Endothelial cell of umbilical vein (primary cell): Measurements from ENCODE around the gene MYZAP. TPM values are rescaled to one million over a fixed set of nuclear protein-coding genes. Genes with fewer than 3 reads are reported as not detected.

Experiments used
- BruUV-seq: library from RNA; stranded (reverse); fragments of 400-500 nt; replicated peaks from 2 replicates; lab custom pipeline; 2021; lab: Mats Ljungman, UMichigan
- CTCF ChIA-PET: fragments of 300-600, 350-600 bp; sonication (Branson Sonifier 250); formaldehyde crosslinking; loops from one replicate; lab custom pipeline; 2021; ENCODE audit warnings: antibody characterized with exemption, inconsistent platforms; lab: Charles Lee
- POLR2A ChIA-PET: fragments of 300-600, 350-600 bp; sonication (Branson Sonifier 250); formaldehyde crosslinking; loops from one replicate; lab custom pipeline; 2021; ENCODE audit warnings: antibody characterized with exemption, inconsistent platforms; lab: Charles Lee
- DNase-seq: peaks from one replicate; pipeline ENCODE4 v3.0.0-alpha.2; 2011; ENCODE audit warnings: low read depth, low spot score
- FAIRE-seq: peaks from 2 replicates; lab custom pipeline; 2011; peaks lifted over from hg19 to GRCh38; lab: Jason Lieb, UNC
- H2AFZ ChIP-seq: 2 replicates; pipeline ENCODE4 v1.6.0; 2012; ENCODE audit warnings: low read depth, low read length, control low read depth, inconsistent platforms
- H3K27ac ChIP-seq: 2 replicates; pipeline ENCODE4 v1.5.1; 2011; ENCODE audit warnings: low read depth, mild to moderate bottlenecking, control low read depth, low read length, moderate library complexity; ENCODE audit not compliant: insufficient read depth
- H3K27me3 ChIP-seq, 2 experiments: 2 replicates each; pipeline versions ENCODE4 v1.6.0 to v1.6.1; 2011; ENCODE audit warnings: low read length in 2 of 2, mixed read lengths in 1 of 2; ENCODE audit not compliant: control insufficient read depth in 2 of 2, insufficient read depth in 2 of 2
- H3K36me3 ChIP-seq, 2 experiments: 2 replicates in 1 of 2; 3 replicates in 1 of 2; pipeline ENCODE4 v1.5.1; 2011; ENCODE audit warnings: low read length in 2 of 2, mild to moderate bottlenecking in 1 of 2, moderate library complexity in 1 of 2; ENCODE audit not compliant: control insufficient read depth in 2 of 2, insufficient read depth in 2 of 2; ENCODE audit errors: extremely low read depth in 1 of 2
- H3K4me1 ChIP-seq: 3 replicates; pipeline ENCODE4 v1.5.1; 2011; ENCODE audit warnings: mild to moderate bottlenecking, low read length; ENCODE audit not compliant: control insufficient read depth, insufficient read depth; ENCODE audit errors: extremely low read depth
- H3K4me2 ChIP-seq: 2 replicates; pipeline ENCODE4 v1.6.1; 2011; ENCODE audit warnings: low read length, control low read depth, mixed read lengths; ENCODE audit not compliant: insufficient read depth
- H3K4me3 ChIP-seq, 3 experiments: fragments of 200-600 bp in 1 of 3; sonication (generic), shearing (Covaris generic) in 1 of 3; replicated peaks in 1 of 3; 2 replicates each; pipeline ENCODE4 v1.5.1; 2011 to 2016; ENCODE audit warnings: control low read depth in 3 of 3, low read length in 3 of 3, mild to moderate bottlenecking in 2 of 3, inconsistent platforms in 1 of 3, low read depth in 1 of 3, moderate library complexity in 1 of 3; ENCODE audit not compliant: insufficient read depth in 1 of 3
- H3K79me2 ChIP-seq: 2 replicates; pipeline ENCODE4 v1.6.0; 2012; ENCODE audit warnings: low read length, inconsistent platforms; ENCODE audit not compliant: control insufficient read depth, insufficient read depth
- H3K9ac ChIP-seq: replicated peaks from 2 replicates; pipeline ENCODE3; 2011; ENCODE audit warnings: low read length, control low read depth; ENCODE audit not compliant: insufficient read depth; ENCODE audit errors: extremely low read depth
- H3K9me1 ChIP-seq: replicated peaks from 3 replicates; pipeline ENCODE4 v1.6.0; 2011; ENCODE audit warnings: mild to moderate bottlenecking, low read length; ENCODE audit not compliant: control insufficient read depth, insufficient read depth; ENCODE audit errors: extremely low read depth
- H3K9me3 ChIP-seq: replicated peaks from 2 replicates; pipeline ENCODE4 v1.5.1; 2012; ENCODE audit warnings: low read length, inconsistent platforms; ENCODE audit not compliant: control insufficient read depth, insufficient read depth
- H4K20me1 ChIP-seq: replicated peaks from 2 replicates; pipeline ENCODE3; 2011; ENCODE audit warnings: mild to moderate bottlenecking, low read length; ENCODE audit not compliant: control insufficient read depth, insufficient read depth; ENCODE audit errors: extremely low read depth
- CTCF ChIP-seq, 2 donors: IDR thresholded peaks; 1 replicate in 1 of 2; 2 replicates in 1 of 2; pipeline ENCODE4 v1.5.1; 2011; ENCODE audit warnings: low read length in 2 of 2, mild to moderate bottlenecking in 2 of 2, moderate library complexity in 2 of 2, control low read depth in 1 of 2, inconsistent platforms in 1 of 2, low read depth in 1 of 2; ENCODE audit not compliant: insufficient read depth in 1 of 2; ENCODE audit errors: extremely low read depth in 1 of 2
- EZH2 ChIP-seq: IDR thresholded peaks from 2 replicates; pipeline ENCODE4 v1.6.1; 2012; ENCODE audit warnings: borderline replicate concordance, low read depth, mild to moderate bottlenecking, moderate library complexity, low read length, inconsistent platforms; ENCODE audit not compliant: severe bottlenecking
- FOS ChIP-seq: IDR thresholded peaks from 2 replicates; pipeline ENCODE4 v1.6.1; 2011; ENCODE audit warnings: mild to moderate bottlenecking, low read length, moderate library complexity, borderline replicate concordance; ENCODE audit not compliant: insufficient read depth
- GATA2 ChIP-seq: IDR thresholded peaks from 2 replicates; pipeline ENCODE4 v1.7.0; 2011; ENCODE audit warnings: low read depth, mild to moderate bottlenecking, moderate library complexity, mixed read lengths, low read length; ENCODE audit not compliant: insufficient read length, insufficient read depth
- JUN ChIP-seq: IDR thresholded peaks from 2 replicates; pipeline ENCODE4 v1.6.1; 2011; ENCODE audit warnings: borderline replicate concordance, low read depth; ENCODE audit not compliant: insufficient read length, insufficient read depth
- MAX ChIP-seq: IDR thresholded peaks from 2 replicates; pipeline ENCODE4 v1.6.1; 2011; ENCODE audit not compliant: insufficient read depth, insufficient read length
- MYC ChIP-seq: IDR thresholded peaks from one replicate; pipeline ENCODE4 v1.6.1; 2011; ENCODE audit warnings: mild to moderate bottlenecking, low read depth, low read length
- POLR2A ChIP-seq: IDR thresholded peaks from 2 replicates; pipeline ENCODE4 v1.6.1; 2012; ENCODE audit warnings: low read depth, mild to moderate bottlenecking, control low read depth, low read length
- POLR2AphosphoS5 ChIP-seq: IDR thresholded peaks from 2 replicates; pipeline ENCODE4 v1.6.1; 2012; ENCODE audit warnings: low read depth, mild to moderate bottlenecking, control low read depth, low read length, moderate library complexity; ENCODE audit not compliant: insufficient read depth
- dilution Hi-C: fragments of 300-500 bp; cut with MboI; formaldehyde crosslinking; loops from one replicate; pipeline ENCODE4 v1.15.0; 2019; ENCODE audit warnings: low sequenced_read_pairs; ENCODE audit not compliant: extremely low pct_ligation_motif_present
- intact Hi-C: fragments of 100-400 bp; cut with micrococcal nuclease; formaldehyde crosslinking; loops from one replicate; pipeline ENCODE4 v1.10.0; 2022
- polyA plus RNA-seq, 4 experiments: library from polyadenylated mRNA; depleted of rRNA in 3 of 4; stranded (reverse) in 3 of 4; unstranded in 1 of 4; fragments of >200 nt; gene quantifications; 2 replicates each; pipeline versions ENCODE4 v1.2.1 to v1.2.3, GENCODE V29; 2011 to 2012; ENCODE audit warnings: missing spikeins in 1 of 4
- total RNA-seq: library from RNA; stranded (reverse); gene quantifications from 2 replicates; pipeline ENCODE4 v1.2.3, GENCODE V29; 2021

Gene MYZAP
- total and polyA plus RNA-seq, 2 donors (not counting 3 experiments of a cell fraction or from before 2014, with no cell fraction given), result 6.3 to 8.1 TPM

- POLR2A ChIA-PET, result no interaction called here
These were observed 106.5 kb downstream of the MYZAP start for GRCh38 chr15:57698243-57698642.

More at GRCh38 chr15:57698243-57698642, 106.5 kb downstream of the MYZAP start:
- Histone ChIP-seq H2AFZ (no peak overlapping the region), H3K79me2 (no peaks in the 10 kb centered on the region), H3K9me3 (no peaks in the 10 kb centered on the region), H3K4me3 (no peak overlapping the region), H3K27ac (no peak overlapping the region), H3K4me2 (no peak overlapping the region), H4K20me1 (no peaks in the 10 kb centered on the region), H3K4me1 (peaks cover 10% of the 10 kb centered on the region), H3K9me1 (no peaks in the 10 kb centered on the region), H3K9ac (no peak overlapping the region), H3K27me3 (no peaks in the 10 kb centered on the region), H3K36me3 (no peaks in the 10 kb centered on the region)
- dilution Hi-C loops (no loop called here), intact Hi-C loops (no loop called here)
- BruUV-seq, result no TSS peak
- CTCF ChIA-PET, result no interaction called here
- TF ChIP-seq CTCF (IDR thresholded peaks at IDR 0.05; ENCODE audit: extremely low read depth in 1 of 2, insufficient read depth in 1 of 2, low read depth in 1 of 2, low read length in 2 of 2), result no peak
- TF ChIP-seq MYC, result no peak
- no peak for TF ChIP-seq EZH2
- TF ChIP-seq POLR2AphosphoS5, result no peak
- TF ChIP-seq FOS, result no peak
- TF ChIP-seq GATA2, result no peak
- TF ChIP-seq POLR2A, result no peak
- TF ChIP-seq JUN, result no peak
- TF ChIP-seq MAX, result no peak
- no peak for FAIRE-seq
- DNase-seq, result no peak
